HG03097 (cell line): ENCODE results near the gene GSC.

Source experiments
- ATAC-seq: cut with Tn5 transposase; IDR thresholded peaks from one replicate; pipeline ENCODE4 v1.9.1; 2021; ENCODE audit not compliant: unreplicated experiment, low FRiP score

Gene GSC

DNA sequence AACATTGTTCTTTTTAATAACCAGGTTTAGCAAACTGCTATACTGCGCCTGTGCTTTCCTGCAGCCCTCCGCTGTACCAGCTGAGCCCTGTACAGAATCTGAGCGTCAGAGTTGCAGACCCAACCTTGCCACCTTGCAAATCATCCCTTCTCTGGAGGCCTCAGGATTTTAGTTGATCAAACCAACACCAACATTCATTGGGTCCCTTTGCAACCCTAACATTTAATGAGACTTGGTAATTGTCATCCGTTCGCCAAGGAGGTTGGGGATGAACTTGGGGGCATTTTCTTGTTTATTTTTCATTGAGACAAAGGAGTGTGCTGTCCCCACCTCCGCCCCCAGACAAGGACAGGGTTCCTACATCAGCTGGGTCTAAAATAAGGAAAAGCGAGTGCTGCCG lies 2.6 kb upstream of the GSC start:
- ATAC-seq, result no peak

DNA sequence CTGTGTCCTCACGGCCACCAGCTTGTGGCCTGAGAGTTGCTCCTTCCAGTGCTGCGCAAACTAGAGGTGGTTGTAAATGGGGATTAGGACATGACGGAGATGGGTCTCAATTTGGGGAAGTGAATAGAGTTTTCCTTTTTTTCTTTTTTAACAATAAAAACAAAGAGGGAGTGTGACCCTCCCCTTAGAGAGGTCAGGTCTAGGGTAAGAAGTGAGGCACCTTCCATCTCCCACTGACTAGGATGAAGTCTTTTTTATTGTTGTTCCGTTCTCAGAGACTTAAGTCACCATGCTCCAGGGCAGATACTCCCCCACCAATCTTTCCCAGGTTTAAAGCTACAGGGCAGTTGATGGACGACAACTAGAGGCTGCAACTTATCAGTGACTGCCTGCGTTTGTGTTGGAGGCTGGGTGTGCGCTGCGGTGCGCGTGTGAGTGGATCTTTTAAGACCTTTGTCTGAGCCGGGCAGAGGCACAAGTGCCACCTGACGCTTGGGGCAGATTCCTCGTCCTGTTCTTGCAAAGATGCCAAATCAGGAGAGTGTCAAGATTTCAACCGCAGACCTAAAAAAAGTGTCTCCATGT lies 2.1 kb upstream of the GSC start:
- ATAC-seq, result no peak

DNA sequence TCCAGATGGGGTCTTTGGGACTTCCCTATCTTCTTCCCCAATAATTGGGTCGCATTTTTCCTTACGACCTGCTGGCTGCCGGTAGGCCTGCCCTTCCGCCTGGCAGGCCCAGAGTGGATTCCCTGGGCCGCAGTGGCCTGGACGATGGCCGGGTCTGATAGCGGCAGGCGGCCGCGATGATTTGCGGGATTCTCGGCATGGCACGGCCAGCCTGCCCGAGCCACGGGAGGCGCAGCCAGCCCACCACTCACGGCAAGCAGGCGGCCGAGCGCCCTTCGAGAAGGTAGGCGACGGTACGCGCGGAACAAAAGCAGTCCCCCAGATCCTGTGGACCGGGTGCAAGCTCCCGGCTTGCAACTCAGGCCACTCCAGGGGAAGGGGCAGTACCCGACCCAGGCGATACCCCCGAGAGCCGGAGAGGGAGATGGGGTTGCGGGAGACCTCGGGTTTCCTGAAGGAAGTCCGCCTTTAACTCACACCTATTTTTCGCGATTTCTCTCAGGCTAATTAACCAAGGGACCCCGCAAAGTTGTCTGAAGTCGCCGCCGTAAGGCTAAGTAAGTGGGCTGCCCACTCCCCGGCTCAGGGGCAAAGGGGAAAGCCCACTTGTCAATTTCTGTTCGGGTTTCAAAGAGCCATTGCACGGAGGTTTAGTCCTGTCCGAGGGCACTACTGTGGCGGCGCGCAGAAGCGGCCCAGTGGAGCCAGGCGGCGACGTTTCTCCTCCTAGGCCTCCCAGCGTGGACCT lies 1.4 kb upstream of the GSC start:
- ATAC-seq, result no peak

DNA sequence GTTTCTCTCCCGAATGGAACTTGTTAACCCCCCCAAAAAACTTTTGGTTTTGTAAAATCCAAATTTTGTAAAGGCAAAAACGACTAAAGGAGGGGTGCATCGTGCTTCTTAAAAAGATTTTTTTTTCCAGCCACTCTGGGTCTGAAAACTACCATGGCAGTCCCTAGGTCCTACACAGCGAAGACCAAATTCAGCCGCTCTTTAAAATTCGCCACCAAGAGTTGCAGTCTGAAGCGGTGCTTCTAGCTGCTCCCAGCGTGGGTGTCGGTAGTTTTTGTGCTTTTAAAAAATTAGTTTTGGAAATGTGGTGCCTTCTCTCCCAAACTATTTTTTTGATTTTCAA lies 873 bp upstream of the GSC start:
- no peak for ATAC-seq

DNA sequence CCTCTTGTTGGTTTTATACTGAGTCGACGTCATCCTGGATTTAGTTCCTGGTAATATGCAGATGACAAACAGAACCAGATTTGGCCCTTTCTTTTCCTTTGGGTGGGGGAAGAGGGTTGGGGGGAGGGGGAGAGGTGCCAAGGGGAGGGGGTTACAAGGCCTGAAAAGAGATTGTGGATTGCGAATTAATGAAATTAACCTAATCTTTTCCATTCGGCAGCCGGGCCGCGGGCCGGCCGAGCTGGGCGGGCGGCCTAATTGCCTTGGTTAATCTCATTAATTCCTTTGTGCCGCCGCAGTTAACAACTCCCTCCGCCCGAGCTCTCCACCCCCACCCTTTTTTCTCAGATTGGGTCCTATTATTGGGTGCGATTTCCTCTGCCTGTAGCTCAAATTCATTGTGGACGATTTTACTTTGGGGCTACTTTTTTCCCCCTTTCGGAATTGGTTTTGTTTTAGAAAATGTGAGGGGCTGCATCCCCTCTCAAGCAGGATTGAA lies 387 bp upstream of the GSC start:
- no peak for ATAC-seq

DNA sequence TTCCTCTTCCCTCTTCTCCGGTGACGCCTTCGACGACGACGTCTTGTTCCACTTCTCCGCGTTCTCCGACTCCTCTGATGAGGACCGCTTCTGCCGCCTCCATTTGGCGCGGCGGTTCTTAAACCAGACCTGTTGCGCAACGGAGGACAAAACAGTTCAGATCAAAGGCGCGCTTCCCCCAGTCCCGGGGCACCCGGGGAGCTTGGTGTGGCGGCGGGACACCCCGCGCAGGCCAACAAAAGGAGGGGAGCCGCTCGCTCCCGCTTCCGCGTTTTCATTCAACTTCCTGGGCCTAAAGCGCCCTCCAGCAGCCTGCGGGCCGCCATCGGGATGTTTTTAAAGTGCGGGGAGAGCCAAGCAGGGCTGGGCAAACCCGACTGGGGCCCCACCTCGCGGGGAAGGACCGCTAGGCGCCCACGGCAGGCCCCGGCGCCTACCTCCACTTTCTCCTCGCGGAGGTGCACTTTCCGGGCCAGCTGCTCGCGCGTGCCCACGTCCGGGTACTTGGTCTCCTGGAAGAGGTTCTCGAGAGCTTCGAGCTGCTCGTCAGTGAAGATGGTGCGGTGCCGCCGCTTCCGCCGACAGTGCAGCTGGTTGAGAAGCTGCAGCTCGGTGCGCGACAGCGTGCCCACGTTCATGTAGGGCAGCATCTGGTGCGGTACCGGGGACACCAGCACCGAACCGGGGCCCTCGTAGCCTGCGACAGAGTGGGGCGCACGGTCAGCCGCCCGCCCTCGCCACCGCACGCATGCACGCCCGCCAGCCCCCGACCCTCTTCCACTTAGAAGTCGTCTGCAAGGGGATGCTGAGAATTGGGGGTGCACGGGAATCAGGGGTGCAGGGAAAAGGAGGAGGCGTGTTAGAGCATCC lies 1.2 kb downstream of the GSC start:
- no peak for ATAC-seq

DNA sequence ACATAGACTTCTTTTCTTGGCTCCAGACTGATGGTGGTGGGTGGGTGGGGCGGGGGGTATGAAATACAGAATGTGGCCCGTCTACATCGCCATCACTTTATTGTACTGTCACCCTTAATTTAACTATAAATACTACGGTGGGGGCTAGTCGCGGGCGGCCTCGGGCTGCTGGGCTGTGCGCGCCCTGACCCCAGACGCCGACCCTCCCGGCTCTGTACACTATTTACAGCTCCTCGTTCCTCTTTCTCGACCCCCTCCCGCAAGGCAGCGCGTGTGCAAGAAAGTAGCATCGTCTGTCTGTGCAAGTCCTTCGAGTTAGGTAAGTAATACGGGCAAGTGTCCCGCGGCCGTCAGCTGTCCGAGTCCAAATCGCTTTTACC lies 1.8 kb downstream of the GSC start:
- no peak for ATAC-seq

DNA sequence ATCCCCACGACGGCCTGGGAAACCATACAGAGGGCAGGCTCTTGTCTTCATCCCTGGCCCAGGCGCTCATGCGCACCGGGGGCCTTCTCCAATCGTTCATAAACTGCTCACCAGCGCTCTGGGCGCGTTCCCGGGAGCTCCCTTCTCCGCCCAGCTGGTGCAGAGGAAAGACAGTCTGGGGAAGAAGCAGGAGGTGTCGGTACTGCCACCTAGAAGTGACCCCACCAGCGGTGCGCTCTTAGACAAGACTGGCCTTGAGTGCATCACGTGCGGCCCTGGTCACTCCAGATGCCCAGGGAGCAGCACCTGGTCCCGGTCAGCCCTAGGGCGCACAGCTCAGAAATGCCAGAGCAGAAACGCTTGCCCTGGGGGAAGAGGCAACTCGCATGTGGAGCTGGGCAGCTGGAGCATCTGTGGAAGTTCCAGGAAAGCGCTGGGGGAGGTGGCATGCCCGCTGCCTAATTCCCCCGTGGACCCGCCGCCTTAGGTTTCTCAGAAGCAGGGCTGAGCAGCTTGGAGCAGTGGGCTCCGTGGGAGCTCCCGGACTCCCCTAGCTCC lies 2.5 kb downstream of the GSC start:
- ATAC-seq, result no peak

DNA sequence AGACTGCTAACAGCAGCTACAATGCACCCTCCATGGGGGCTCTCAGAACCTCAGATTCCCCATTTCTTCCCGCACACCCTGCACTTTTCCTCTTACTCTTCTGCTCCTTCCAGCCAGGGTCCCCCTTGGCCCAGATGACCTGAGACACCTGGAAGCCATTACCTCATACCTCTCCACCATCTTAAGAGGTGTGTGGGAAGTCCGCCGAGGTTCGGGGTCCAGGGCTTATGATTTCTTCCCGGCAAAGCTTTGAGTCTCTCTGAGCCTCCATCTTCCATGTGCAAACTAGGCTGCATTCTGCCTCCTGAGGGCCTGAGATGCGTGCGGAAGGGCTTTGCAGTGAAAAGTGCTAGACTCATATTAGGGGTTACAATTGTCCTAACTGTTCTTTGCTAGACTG lies 5.3 kb downstream of the GSC start:
- ATAC-seq, result no peak

DNA sequence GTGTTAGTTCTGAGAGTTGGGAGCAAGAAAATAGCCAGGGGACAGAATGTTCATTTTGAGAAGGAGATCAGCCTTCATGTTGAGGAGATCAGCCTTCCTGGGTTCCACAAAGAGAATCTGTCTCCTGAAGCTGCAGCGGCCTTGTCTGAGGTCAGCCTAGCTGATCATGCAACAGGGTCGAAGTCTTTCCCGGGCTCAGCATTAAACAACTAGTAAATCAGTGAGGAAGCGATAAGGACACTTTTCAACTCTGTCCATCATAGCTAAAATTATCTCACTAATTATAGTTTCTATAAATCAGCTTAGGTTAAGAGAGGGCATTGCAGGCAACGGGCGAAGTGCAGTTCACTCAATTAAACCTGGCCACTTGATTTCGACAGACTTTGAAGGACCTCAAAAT lies 7.5 kb downstream of the GSC start:
- no peak for ATAC-seq

DNA sequence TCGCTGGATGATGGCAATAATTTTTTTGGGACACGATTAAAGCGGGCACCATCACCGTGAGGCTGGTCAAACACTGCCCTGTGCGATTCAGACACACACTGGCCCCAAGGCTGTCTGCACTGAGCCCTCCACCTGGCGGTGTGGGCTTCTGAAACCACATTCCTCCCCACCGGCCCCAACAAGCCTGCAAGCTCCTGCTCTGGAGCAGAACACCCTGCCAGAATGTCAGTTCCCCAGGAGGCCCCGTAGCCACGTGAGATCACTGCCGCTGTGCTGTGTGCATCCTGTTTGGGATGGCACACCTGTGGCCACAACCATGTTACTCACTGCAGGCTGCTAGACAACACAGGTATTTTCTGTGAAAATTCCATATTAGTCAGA lies 7.9 kb downstream of the GSC start:
- ATAC-seq, result no peak

DNA sequence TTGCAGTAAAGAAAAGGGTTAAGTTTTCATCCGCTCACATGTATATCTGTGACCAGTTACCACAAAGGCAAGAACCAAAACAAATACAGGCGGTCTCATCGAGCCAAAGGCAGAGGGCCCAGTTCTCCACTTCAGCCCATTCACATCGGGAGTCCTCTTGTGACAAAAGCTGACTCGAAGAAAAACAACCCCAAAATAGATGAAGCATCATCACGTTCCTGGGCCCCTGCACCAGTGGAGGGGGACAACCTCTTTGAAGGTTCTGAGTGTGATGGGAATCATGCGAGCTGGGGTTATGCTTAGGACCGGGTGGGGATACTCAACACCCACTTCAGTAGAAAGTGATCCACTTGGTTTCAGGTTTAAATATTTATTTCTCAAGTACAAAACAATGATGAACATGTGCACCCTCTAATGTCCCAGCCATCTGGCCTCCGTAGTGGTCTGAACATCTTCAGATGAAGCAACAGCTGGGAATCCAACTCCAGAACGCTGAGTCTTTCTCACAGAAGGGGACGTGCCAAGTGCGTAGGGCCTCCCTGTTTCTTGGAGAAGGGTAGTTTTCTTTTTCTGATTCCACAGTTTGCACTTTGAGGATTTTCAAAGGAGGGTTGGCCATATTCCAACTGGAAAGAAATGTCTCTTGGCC lies 8.4 kb downstream of the GSC start:
- no peak for ATAC-seq

DNA sequence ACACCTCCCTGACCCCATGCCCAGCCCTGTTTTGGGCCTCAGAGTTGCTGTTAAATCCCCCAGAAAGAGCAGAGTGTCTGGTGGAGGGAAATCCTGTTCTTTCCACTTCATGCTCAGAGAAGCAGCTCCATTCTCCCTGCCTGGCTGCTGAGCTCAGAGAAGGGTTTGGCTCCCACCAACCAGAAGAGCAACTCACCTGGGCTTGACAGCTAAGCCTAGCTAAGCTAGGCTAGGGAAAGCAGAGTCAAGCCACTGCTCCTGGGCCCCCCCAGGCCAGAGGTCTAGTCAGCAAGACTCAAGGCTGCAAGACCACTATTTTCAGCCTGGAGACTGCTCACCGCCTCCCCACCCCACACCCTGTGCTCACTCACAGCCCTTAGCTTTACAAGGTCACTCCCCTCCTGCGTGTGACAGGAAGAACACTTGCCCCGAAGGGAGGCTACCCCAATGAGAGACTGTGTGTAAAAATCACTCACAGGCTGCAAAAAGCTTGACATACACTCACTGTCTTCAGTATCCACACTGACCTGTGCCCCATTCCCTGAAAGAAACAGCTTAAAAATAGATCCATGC lies 13.5 kb downstream of the GSC start:
- no peak for ATAC-seq

DNA sequence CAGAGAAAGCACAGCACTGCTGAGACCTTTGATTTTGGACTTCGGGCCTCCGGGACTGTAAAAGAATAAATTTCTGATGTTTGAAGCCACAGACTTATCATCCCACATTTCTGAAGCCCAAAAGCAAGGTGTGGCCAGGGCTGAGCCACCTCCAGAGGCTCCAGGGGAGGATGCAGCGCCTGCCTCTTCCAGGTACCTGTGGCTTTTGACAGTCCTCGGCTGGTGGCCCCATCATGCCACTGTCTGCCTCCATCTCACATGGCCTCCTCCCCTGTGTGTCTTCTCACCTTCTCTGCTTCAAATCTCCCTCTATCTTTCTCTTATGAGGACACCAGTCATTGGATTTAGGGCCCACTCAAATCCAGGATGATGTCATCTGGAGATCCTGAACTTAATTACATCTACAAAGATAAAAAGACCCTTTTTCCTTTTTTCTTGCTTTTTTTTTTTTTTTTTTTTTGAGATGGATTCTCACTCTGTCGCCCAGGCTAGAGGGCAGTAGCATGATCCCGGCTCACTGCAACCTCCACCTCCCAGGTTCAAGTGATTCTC lies 15.4 kb downstream of the GSC start:
- ATAC-seq, result no peak

DNA sequence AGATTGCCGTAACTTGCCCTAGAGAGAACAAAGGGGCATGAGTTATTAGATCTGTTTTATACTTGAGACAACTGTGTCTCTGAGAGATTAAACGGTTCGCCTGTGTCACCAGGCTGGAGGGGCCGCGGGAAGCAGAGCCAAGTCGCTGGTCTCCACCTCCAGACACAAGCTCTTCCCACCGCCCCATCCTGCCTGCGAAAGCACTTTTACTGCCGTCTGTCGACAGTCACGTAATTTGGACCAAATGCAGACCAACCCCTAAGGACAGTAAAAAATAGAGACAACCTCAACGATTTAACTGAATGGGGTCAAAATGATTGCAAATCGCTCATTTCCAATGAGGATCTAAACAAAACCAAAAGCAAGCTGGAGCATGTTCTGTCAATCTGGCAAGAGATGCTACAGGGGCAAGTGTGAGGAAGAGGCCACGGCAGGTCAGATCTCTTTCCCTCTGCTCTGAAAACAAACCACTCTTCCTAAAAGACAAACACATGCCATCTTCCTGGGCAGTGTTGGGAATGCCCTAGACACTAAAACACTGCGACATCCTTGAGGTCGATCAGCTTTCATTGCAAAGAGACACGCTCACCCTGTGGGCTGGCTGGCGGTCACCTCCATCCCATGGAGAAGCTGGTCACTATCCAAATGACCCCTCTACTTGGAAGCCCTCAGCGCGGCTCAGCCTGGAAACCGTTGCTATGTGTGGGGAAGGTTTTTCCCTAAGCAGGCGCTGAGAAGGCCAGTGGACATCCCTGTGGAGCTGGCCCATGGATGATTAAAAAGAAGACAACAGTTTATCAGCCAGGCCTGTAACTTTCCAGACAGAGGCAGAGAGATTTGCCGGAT lies 17.1 kb downstream of the GSC start:
- no peak for ATAC-seq

DNA sequence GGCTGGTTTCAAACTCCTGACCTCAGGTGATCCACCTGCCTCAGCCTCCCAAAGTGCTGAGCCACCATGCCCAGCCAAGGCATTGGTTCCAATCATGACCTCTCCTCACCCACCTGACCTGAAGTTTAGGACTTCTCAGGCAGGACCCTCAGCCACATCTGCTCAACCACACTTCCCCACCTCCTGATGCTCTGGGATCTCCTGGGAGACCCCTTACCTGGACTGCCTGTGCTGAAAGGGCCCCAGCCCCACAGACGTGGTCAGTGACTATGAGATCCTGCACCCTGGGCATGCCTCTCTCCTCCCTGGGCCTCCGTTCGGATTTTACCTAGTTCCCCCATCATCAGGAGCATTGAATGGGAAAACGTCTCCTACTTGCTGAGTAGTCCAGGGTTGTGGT lies 18.0 kb downstream of the GSC start:
- ATAC-seq, result no peak

DNA sequence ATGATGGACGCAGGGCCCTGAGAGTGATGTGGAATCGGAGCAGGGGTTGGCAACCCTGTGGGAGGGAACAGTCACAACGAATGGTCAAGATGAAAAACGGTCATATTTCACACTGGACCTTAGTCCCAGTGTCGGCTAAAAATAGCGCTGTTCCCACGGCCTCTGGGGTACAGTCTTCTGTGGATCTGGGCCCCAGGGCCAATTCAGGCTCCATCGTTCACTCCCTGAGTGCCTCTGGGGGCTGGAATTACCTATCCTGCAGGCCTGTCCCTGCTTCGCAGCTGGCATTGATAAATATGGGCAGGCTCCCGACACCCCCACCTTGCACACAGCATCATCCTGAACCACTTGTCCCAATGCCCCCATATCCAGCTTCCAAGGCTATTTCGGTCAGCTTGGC lies 18.6 kb downstream of the GSC start:
- ATAC-seq, result no peak

DNA sequence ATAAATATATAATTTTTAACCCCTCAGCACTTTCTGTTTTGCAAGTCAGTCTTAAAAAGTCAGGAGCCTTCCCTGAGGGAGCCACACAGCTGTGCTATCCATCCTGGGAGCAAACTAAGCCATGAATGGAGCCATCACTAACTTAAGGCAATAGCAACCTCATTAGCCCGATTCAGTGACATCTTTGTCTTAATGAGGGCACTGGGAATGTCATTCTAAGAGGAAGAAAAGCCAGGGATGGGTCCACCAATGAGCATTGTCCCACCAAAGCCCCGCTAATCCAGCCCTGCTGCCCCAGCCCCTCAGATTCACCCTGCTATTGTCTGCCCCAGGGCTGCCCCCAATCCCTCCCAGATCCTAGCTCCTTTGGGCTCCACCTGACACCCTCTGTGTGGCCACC lies 19.5 kb downstream of the GSC start:
- no peak for ATAC-seq

DNA sequence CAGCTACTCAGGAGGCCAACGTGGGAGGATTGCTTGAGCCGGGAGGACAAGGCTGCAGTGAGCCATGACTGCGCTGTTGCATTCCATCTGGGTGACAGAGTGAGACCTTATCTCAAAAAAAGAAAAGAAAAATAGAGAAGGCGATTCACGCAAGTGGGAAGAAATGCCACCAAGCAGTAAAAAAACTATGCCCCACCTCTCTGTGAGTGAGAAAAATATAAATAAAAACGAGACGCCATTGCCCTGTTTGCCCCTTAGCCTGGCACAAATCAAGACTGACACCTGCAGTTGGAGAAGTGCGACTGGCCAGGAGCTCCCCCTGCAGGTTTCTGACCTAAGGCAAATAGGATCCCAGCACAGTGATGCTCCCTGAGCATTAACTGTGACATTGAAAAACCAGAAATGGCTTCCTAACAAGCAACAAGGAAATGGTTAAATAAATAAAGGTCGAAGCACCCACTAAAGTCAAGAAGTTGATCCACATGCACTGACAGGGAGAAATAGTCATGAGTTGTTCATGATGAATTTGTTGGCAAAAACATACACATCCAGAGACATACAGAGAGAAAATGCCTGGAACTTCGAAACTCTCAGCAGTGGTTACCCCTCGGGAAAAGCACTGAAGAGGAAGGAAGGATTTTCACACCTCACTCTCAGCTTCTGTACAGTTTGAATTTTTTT lies 21.1 kb downstream of the GSC start:
- no peak for ATAC-seq
